CD4-positive, alpha-beta T cell (primary cell): Measurements from ENCODE around the gene KLRK1. TPM values are rescaled to one million over a fixed set of nuclear protein-coding genes. Genes with fewer than 3 reads are reported as not detected.

Experiments
- ATAC-seq: fragments of 200-7000 bp; cut with Tn5 transposase; one replicate; pipeline ENCODE4 v1.10.0; 2022; ENCODE audit warnings: mild to moderate bottlenecking; ENCODE audit not compliant: poor library complexity
- CTCF ChIA-PET: fragments of 350-600 bp; sonication (Branson Sonifier 250); formaldehyde crosslinking; loops from one replicate; lab custom pipeline; 2021; ENCODE audit warnings: antibody characterized with exemption, inconsistent platforms; lab: Charles Lee
- POLR2A ChIA-PET: fragments of 350-600 bp; sonication (Branson Sonifier 250); formaldehyde crosslinking; loops from one replicate; lab custom pipeline; 2021; ENCODE audit warnings: antibody characterized with exemption, inconsistent platforms; lab: Charles Lee
- DNase-seq, 14 experiments: peaks; one replicate each; pipeline ENCODE4 v3.0.0-alpha.2; 2013 to 2020; ENCODE audit warnings: mixed read lengths in 2 of 14
- H3K27ac ChIP-seq, 2 donors: one replicate each; pipeline versions ENCODE4 v1.5.1 to v1.7.0; 2013; ENCODE audit warnings: low read length in 2 of 2, low read depth in 1 of 2, mild to moderate bottlenecking in 1 of 2
- H3K27me3 ChIP-seq, 2 experiments: 1 replicate in 1 of 2; 2 replicates in 1 of 2; pipeline versions ENCODE4 v1.6.1 to v1.7.0; 2013; ENCODE audit warnings: low read length in 2 of 2, control low read depth in 1 of 2, mild to moderate bottlenecking in 1 of 2, moderate library complexity in 1 of 2; ENCODE audit not compliant: insufficient read depth in 2 of 2, control insufficient read depth in 1 of 2
- H3K36me3 ChIP-seq: one replicate; pipeline ENCODE4 v1.6.1; 2013; ENCODE audit warnings: low read length, control low read depth; ENCODE audit not compliant: insufficient read depth
- H3K4me1 ChIP-seq: one replicate; pipeline ENCODE4 v1.6.1; 2013; ENCODE audit warnings: low read length, control low read depth; ENCODE audit not compliant: insufficient read depth
- H3K4me3 ChIP-seq: one replicate; pipeline ENCODE4 v1.5.1; 2013; ENCODE audit warnings: mild to moderate bottlenecking, low read length, moderate library complexity
- H3K9me3 ChIP-seq, 2 experiments: 1 replicate in 1 of 2; 2 replicates in 1 of 2; pipeline versions ENCODE4 v1.6.1 to v1.7.0; 2013; ENCODE audit warnings: low read length in 2 of 2, mild to moderate bottlenecking in 2 of 2, control low read depth in 1 of 2, moderate library complexity in 1 of 2; ENCODE audit not compliant: control insufficient read depth in 1 of 2, insufficient read depth in 1 of 2
- H3K27ac Mint-ChIP-seq: one replicate; pipeline ENCODE4 v1.8.0; 2020; ENCODE audit warnings: mixed read lengths
- H3K27me3 Mint-ChIP-seq: one replicate; pipeline ENCODE4 v1.8.0; 2021; ENCODE audit warnings: mixed read lengths
- H3K36me3 Mint-ChIP-seq: one replicate; pipeline ENCODE4 v1.8.0; 2021; ENCODE audit warnings: low read depth, mixed read lengths
- H3K4me1 Mint-ChIP-seq: one replicate; pipeline ENCODE4 v1.8.0; 2021; ENCODE audit warnings: low read depth, mixed read lengths
- H3K4me3 Mint-ChIP-seq: one replicate; pipeline ENCODE4 v1.8.0; 2020; ENCODE audit warnings: mild to moderate bottlenecking, mixed read lengths
- H3K9me3 Mint-ChIP-seq: one replicate; pipeline ENCODE4 v1.8.0; 2020; ENCODE audit warnings: mixed read lengths
- CTCF ChIP-seq: fragments of 200-600 bp; IDR thresholded peaks from one replicate; pipeline ENCODE4 v1.8.0; 2022; ENCODE audit warnings: antibody characterized with exemption, mild to moderate bottlenecking
- intact Hi-C, 2 experiments: fragments of 100-400 bp; cut with DNase I in 1 of 2; cut with micrococcal nuclease in 1 of 2; formaldehyde crosslinking; loops; one replicate each; pipeline versions ENCODE4 v1.15.1 to v1.9.0; 2023 to 2025; cut with DNase I, micrococcal nuclease
- total RNA-seq, 174 experiments: library from RNA in 2 of 174; stranded (reverse) in 2 of 174; gene quantifications; one replicate each; pipeline ENCODE4 v1.2.3 and lab custom pipeline; 2021 to 2026

The KLRK1 gene
- total RNA-seq, 2 experiments from 2014 or later = 0.96 to 1.0 TPM

GRCh38 chr12:10366875-10367274 is 23.0 kb downstream of the KLRK1 start:
- Histone ChIP-seq H3K27me3 (no peaks in the 10 kb centered on the region), H3K4me1 (peaks cover 18% of the 10 kb centered on the region), H3K4me3 (no peak overlapping the region), H3K27ac (no peak overlapping the region), H3K36me3 (no peaks in the 10 kb centered on the region), H3K9me3 (peaks cover 0 to 5% of the 10 kb centered on the region in 2 experiments)
- CTCF ChIA-PET = no interaction called here
- H3K27ac Mint-ChIP-seq = peak overlapping the region; percentile 69
- POLR2A ChIA-PET = interaction anchor here (1.3 to 3.7 kb wide), 3 partner anchors 154 to 804 kb away, joined by 9 to 26 read pairs (median 19); partner anchors contain the start of genes GABARAPL1, MAGOHB and SMIM10L1
- peaks cover 17% of the 10 kb centered on the region for H3K4me1 Mint-ChIP-seq
- no peaks in the 10 kb centered on the region for H3K27me3 Mint-ChIP-seq
- no peaks in the 10 kb centered on the region for H3K36me3 Mint-ChIP-seq
- peak overlapping the region; percentile 54 for H3K4me3 Mint-ChIP-seq
- intact Hi-C loops = loop anchor here (10.0 kb wide), 3 partner anchors 152 to 1118 kb away; partner anchors contain the start of gene GABARAPL1 (in 1 of the 2)
- DNase-seq (peak in 2 of 14 experiments; percentile 28 to 31), ATAC-seq (peak; percentile 30)
- H3K9me3 Mint-ChIP-seq = no peaks in the 10 kb centered on the region
- peak; percentile 5 for TF ChIP-seq CTCF

GRCh38 chr12:10365696-10366405 is 24.0 kb downstream of the KLRK1 start:
- no peaks in the 10 kb centered on the region for H3K9me3 Mint-ChIP-seq
- H3K4me1 ChIP-seq = peaks cover 18% of the 10 kb centered on the region
- H3K27me3 ChIP-seq = no peaks in the 10 kb centered on the region
- peak overlapping the region; percentile 52 to 77 for H3K27ac ChIP-seq
- H3K9me3 ChIP-seq = peaks cover 0 to 5% of the 10 kb centered on the region in 2 experiments
- ChIA-PET CTCF (interaction anchor here (1.7 kb wide), 1 partner anchor 35 kb away, joined by 3 read pairs; no protein-coding TSS in a partner anchor), POLR2A (interaction anchor here (0.6 to 3.7 kb wide), 7 partner anchors 41 to 1283 kb away, joined by 3 to 26 read pairs (median 9); partner anchors contain the start of genes CLEC2B, ETV6, GABARAPL1 and MAGOHB)
- no peak for TF ChIP-seq CTCF
- H3K27me3 Mint-ChIP-seq = no peaks in the 10 kb centered on the region
- ATAC-seq = no peak
- H3K4me3 ChIP-seq = peak overlapping the region; percentile 73
- H3K4me1 Mint-ChIP-seq = peaks cover 17% of the 10 kb centered on the region
- no peak overlapping the region for H3K27ac Mint-ChIP-seq
- intact Hi-C loops = loop anchor here (2.0 to 10.0 kb wide), 5 partner anchors 151 to 1119 kb away; partner anchors contain the start of genes GABARAPL1 (in 1 of the 2) and MAGOHB (in 1 of the 2)
- DNase-seq = peak in 1 of 14 experiments; percentile 17
- no peaks in the 10 kb centered on the region for H3K36me3 ChIP-seq
- no peak overlapping the region for H3K4me3 Mint-ChIP-seq
- no peaks in the 10 kb centered on the region for H3K36me3 Mint-ChIP-seq

- Histone ChIP-seq H3K27me3 (no peaks in the 10 kb centered on the region), H3K4me1 (peaks cover 18% of the 10 kb centered on the region), H3K36me3 (no peaks in the 10 kb centered on the region), H3K9me3 (peaks cover 0 to 5% of the 10 kb centered on the region in 2 experiments), H3K27ac (peak overlapping the region; percentile 52 to 77), H3K4me3 (peak overlapping the region; percentile 73)
- Mint-ChIP-seq H3K36me3 (no peaks in the 10 kb centered on the region), H3K4me1 (peaks cover 12% of the 10 kb centered on the region), H3K4me3 (no peak overlapping the region), H3K27ac (no peak overlapping the region), H3K27me3 (no peaks in the 10 kb centered on the region), H3K9me3 (no peaks in the 10 kb centered on the region)
- intact Hi-C loops = loop anchor here (2.0 to 10.0 kb wide), 7 partner anchors 150 to 1120 kb away; partner anchors contain the start of genes MAGOHB (in 2 of the 2) and GABARAPL1 (in 1 of the 2)
- TF ChIP-seq CTCF = no peak
- POLR2A ChIA-PET = interaction anchor here (0.6 to 3.7 kb wide), 13 partner anchors 14 to 1284 kb away, joined by 3 to 26 read pairs (median 3); partner anchors contain the start of genes CLEC2B, ETV6, GABARAPL1 and MAGOHB
- ATAC-seq (peak; percentile 81), DNase-seq (peak; percentile 23 to 87 (median 48))
- CTCF ChIA-PET = interaction anchor here (1.7 kb wide), 1 partner anchor 34 kb away, joined by 3 read pairs; no protein-coding TSS in a partner anchor
Observed at GRCh38 chr12:10364815-10365622, 24.8 kb downstream of the KLRK1 start.
